Muscle layer of colon (tissue), 2 donors: ENCODE results near the gene GGACT.
A peak's percentile ranks its signal among the peaks of the same experiment; 100 is the strongest.

Experiments used
- H3K27ac ChIP-seq: one replicate; pipeline ENCODE4 v1.7.0; 2013; ENCODE audit warnings: low read depth, mild to moderate bottlenecking, low read length, moderate library complexity
- H3K27me3 ChIP-seq, 2 donors: one replicate each; pipeline ENCODE4 v1.7.0; 2013; ENCODE audit warnings: low read length in 2 of 2, mild to moderate bottlenecking in 2 of 2; ENCODE audit not compliant: insufficient read depth in 2 of 2, control insufficient read depth in 1 of 2
- H3K36me3 ChIP-seq: one replicate; pipeline ENCODE4 v1.7.0; 2013; ENCODE audit warnings: mild to moderate bottlenecking, low read length; ENCODE audit not compliant: insufficient read depth
- H3K4me1 ChIP-seq: one replicate; pipeline ENCODE4 v1.7.0; 2013; ENCODE audit warnings: mild to moderate bottlenecking, low read length; ENCODE audit not compliant: insufficient read depth
- H3K4me3 ChIP-seq, 2 donors: one replicate each; pipeline ENCODE4 v1.7.0; 2013; ENCODE audit warnings: low read length in 2 of 2, low read depth in 1 of 2, mild to moderate bottlenecking in 1 of 2, moderate library complexity in 1 of 2
- H3K9ac ChIP-seq: one replicate; pipeline ENCODE4 v1.7.0; 2013; ENCODE audit warnings: low read length
- H3K9me3 ChIP-seq: one replicate; pipeline ENCODE4 v1.7.0; 2013; ENCODE audit warnings: mild to moderate bottlenecking, low read length
- donor health status: abdominal sarcoma.
- donor health status: Adenocarcinoma of cecum.

GGACT gene

DNA sequence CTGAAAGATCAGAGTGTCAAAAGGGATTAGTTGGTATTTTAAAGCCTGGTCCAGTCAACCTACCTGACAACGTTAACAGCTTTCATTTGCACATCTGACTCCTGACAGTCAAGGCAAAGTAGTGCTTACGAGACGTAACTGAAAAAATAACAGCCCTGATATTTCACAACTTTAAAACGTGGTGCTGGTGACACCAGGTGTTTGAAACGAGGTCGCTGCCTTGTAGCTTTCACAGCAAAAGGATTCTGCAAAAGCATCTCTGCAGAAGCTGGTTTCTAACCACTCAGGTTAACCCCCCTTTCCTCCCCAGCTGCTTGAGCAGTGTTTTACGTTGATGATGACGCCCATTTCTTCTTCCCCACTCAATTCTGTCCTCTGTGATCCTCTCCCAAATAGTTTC lies 23.3 kb downstream of the GGACT start:
- no peaks in the 10 kb centered on the region for H3K4me1 ChIP-seq
- no peaks in the 10 kb centered on the region for H3K27me3 ChIP-seq
- no peak overlapping the region for H3K4me3 ChIP-seq
- no peak overlapping the region for H3K9ac ChIP-seq
- no peaks in the 10 kb centered on the region for H3K36me3 ChIP-seq
- H3K27ac ChIP-seq = no peak overlapping the region
- no peaks in the 10 kb centered on the region for H3K9me3 ChIP-seq

- no peaks in the 10 kb centered on the region for H3K27me3 ChIP-seq
- no peak overlapping the region for H3K4me3 ChIP-seq
- H3K27ac ChIP-seq = no peak overlapping the region
- H3K9me3 ChIP-seq = no peaks in the 10 kb centered on the region
- H3K9ac ChIP-seq = no peak overlapping the region
- H3K4me1 ChIP-seq = no peaks in the 10 kb centered on the region
- H3K36me3 ChIP-seq = no peaks in the 10 kb centered on the region
Observed at GRCh38 chr13:100564444-100565223, 24.0 kb downstream of the GGACT start.

DNA sequence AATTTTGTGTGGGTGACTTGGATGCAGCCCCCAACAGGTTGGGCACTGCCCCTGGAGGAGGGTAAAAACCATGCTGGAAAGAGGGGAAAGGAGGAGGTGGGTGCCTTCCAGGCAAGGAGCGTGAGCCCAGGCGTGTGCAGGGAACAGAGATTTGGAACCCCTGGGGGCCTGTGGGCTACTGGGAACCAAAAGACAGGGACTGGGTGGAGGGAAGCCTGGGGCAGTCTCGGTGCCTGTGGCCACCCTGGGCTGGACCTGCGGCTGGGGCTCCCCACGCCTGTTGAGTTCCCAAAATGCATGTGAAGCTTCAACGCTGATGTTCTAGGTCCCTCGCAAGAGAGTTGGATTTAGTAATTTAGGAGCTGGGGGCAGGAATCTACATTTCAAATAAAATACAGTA lies 24.8 kb downstream of the GGACT start:
- no peak overlapping the region for H3K4me3 ChIP-seq
- no peaks in the 10 kb centered on the region for H3K9me3 ChIP-seq
- no peaks in the 10 kb centered on the region for H3K27me3 ChIP-seq
- H3K9ac ChIP-seq = no peak overlapping the region
- no peaks in the 10 kb centered on the region for H3K4me1 ChIP-seq
- no peaks in the 10 kb centered on the region for H3K36me3 ChIP-seq
- no peak overlapping the region for H3K27ac ChIP-seq

DNA sequence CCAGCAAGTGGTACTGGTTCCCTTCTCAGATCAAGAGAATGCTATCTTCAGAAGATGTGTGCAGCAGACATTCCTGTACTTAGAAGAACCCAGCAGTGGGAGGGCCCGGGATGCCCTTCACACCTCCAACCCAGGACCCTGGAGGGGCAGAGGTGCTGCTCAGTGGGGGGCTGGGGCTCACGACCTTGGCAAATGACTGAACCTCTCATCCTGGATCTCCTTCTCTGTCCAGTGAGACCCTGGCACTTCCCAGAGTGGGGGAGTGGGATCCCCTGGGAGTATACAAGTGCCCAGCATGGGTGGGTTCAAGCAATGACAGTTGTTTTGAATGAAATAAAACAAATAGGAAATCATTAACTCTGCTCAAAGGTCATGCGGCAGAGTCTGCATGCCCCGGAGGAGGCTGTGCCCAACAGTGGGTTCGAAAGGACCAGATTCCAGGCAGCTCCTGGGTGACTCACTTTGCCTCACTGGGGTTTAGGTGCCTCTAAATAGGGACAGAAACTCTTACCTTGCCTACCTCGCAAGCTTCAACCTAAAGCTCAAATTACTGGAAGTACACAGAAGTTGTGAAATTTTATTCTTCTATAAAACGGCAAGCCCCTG lies 26.9 kb downstream of the GGACT start:
- no peaks in the 10 kb centered on the region for H3K4me1 ChIP-seq

DNA sequence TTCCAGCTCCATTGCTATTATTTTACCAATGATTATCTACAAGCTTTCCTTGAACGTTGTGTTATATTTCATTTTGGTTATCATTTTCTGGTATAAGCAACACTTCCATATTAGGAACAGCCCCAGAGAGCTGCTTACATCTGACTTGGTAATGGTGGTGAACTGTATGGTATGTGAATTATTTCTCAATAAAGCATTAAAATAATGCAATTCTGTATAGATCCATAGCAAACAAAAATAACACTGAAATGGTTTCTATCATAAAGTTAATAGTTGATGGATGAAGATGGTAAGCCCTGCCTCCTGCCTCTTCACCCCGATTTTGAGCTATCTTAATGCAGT lies 27.5 kb downstream of the GGACT start:
- Histone ChIP-seq H3K9ac (no peak overlapping the region), H3K36me3 (no peaks in the 10 kb centered on the region), H3K27me3 (no peaks in the 10 kb centered on the region), H3K4me1 (no peaks in the 10 kb centered on the region), H3K27ac (no peak overlapping the region), H3K4me3 (no peak overlapping the region), H3K9me3 (no peaks in the 10 kb centered on the region)

More for the DNA sequence above, 26.9 kb downstream of the GGACT start:
- Histone ChIP-seq H3K27me3 (no peaks in the 10 kb centered on the region), H3K9ac (no peak overlapping the region), H3K9me3 (no peaks in the 10 kb centered on the region), H3K36me3 (no peaks in the 10 kb centered on the region), H3K27ac (no peak overlapping the region), H3K4me3 (no peak overlapping the region)

GRCh38 chr13:100560498-100561157 lies 28.0 kb downstream of the GGACT start:
- H3K4me3 ChIP-seq = no peak overlapping the region
- no peaks in the 10 kb centered on the region for H3K27me3 ChIP-seq
- no peak overlapping the region for H3K9ac ChIP-seq
- H3K36me3 ChIP-seq = no peaks in the 10 kb centered on the region
- no peaks in the 10 kb centered on the region for H3K9me3 ChIP-seq
- no peaks in the 10 kb centered on the region for H3K4me1 ChIP-seq
- no peak overlapping the region for H3K27ac ChIP-seq

DNA sequence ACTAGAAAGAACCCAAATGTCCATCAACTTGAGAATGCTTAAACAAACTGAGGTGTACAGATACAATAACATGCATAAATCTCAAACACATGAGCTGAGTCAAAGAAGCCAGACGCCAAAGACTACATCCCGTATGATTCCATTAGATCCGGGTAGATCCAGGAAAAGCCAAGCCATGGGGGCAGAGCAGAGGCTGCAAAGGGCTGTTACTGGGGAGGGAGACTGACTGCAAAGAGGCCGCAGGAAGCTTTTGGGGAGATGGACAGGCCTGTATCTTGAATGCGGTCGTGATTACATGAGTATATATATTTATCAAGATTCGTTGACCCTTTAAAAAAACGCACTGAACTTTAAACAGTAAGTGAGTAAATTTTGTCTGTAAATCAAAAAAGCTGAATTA lies 28.7 kb downstream of the GGACT start:
- H3K9ac ChIP-seq = no peak overlapping the region
- no peaks in the 10 kb centered on the region for H3K4me1 ChIP-seq
- H3K27me3 ChIP-seq = no peaks in the 10 kb centered on the region
- no peaks in the 10 kb centered on the region for H3K9me3 ChIP-seq
- H3K4me3 ChIP-seq = no peak overlapping the region
- no peaks in the 10 kb centered on the region for H3K36me3 ChIP-seq
- H3K27ac ChIP-seq = no peak overlapping the region

GRCh38 chr13:100552755-100553154 lies 35.8 kb downstream of the GGACT start:
- H3K36me3 ChIP-seq = no peaks in the 10 kb centered on the region
- H3K4me1 ChIP-seq = peaks cover 21% of the 10 kb centered on the region
- no peaks in the 10 kb centered on the region for H3K27me3 ChIP-seq
- H3K9ac ChIP-seq = no peak overlapping the region
- H3K4me3 ChIP-seq = no peak overlapping the region
- H3K27ac ChIP-seq = no peak overlapping the region
- no peaks in the 10 kb centered on the region for H3K9me3 ChIP-seq

DNA sequence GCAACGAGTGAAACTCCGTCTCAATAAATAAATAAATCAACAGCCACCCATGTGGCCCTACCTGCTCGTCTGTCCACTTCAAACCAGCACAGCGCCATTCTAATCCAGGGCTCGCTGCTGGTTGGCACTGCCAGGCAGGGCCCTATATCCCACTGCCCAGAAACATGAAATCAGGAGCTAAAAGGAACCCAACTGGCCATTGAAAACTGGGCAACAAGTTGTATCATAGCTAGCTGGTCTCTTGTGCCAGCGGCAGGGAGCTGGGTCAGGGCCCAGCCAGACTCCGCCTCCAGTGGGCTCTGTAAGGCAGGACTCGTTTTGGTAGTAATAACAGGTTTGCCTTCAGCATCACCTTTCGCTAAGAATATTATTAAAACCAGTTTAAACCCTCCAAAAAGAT lies 39.3 kb downstream of the GGACT start:
- Histone ChIP-seq H3K27ac (no peak overlapping the region), H3K9ac (no peak overlapping the region), H3K4me1 (peaks cover 30% of the 10 kb centered on the region), H3K36me3 (no peaks in the 10 kb centered on the region), H3K27me3 (no peaks in the 10 kb centered on the region), H3K4me3 (no peak overlapping the region), H3K9me3 (no peaks in the 10 kb centered on the region)

- Histone ChIP-seq H3K4me1 (peaks cover 30% of the 10 kb centered on the region), H3K9me3 (no peaks in the 10 kb centered on the region), H3K4me3 (no peak overlapping the region), H3K27me3 (no peaks in the 10 kb centered on the region), H3K9ac (no peak overlapping the region), H3K27ac (peak overlapping the region; percentile 77), H3K36me3 (no peaks in the 10 kb centered on the region)
Observed at GRCh38 chr13:100547791-100548201, 40.8 kb downstream of the GGACT start.

GRCh38 chr13:100546713-100547405 lies 41.7 kb downstream of the GGACT start:
- Histone ChIP-seq H3K27ac (no peak overlapping the region), H3K36me3 (no peaks in the 10 kb centered on the region), H3K4me1 (peaks cover 30% of the 10 kb centered on the region), H3K4me3 (no peak overlapping the region), H3K9ac (no peak overlapping the region), H3K9me3 (no peaks in the 10 kb centered on the region), H3K27me3 (no peaks in the 10 kb centered on the region)
